Fibroblast of lung (primary cell): ENCODE results near the gene GTPBP6. TPM values are rescaled to one million over a fixed set of nuclear protein-coding genes. Genes with fewer than 3 reads are reported as not detected.

Source experiments
- DNase-seq, 2 donors: peaks; one replicate each; pipeline versions ENCODE4 v3.0.0 to v3.0.0-alpha.2; 2010; ENCODE audit warnings: low read depth in 2 of 2
- H2AFZ ChIP-seq: 2 replicates; pipeline ENCODE4 v1.5.1; 2012; ENCODE audit warnings: low read length, control low read depth, inconsistent platforms
- H3K27ac ChIP-seq: 2 replicates; pipeline ENCODE4 v1.5.1; 2011; ENCODE audit warnings: low read length, control low read depth; ENCODE audit not compliant: insufficient read depth
- H3K27me3 ChIP-seq: 2 replicates; pipeline ENCODE4 v1.5.1; 2011; ENCODE audit warnings: mild to moderate bottlenecking, low read length; ENCODE audit not compliant: control insufficient read depth, insufficient read depth
- H3K36me3 ChIP-seq: 2 replicates; pipeline ENCODE4 v1.5.1; 2011; ENCODE audit warnings: low read length; ENCODE audit not compliant: control insufficient read depth, insufficient read depth
- H3K4me1 ChIP-seq: 2 replicates; pipeline ENCODE4 v1.5.1; 2011; ENCODE audit warnings: low read length; ENCODE audit not compliant: control insufficient read depth, insufficient read depth; ENCODE audit errors: extremely low read depth
- H3K4me2 ChIP-seq: 2 replicates; pipeline ENCODE4 v1.5.1; 2011; ENCODE audit warnings: low read length, control low read depth; ENCODE audit not compliant: insufficient read depth; ENCODE audit errors: extremely low read depth
- H3K4me3 ChIP-seq, 4 experiments: fragments of 200-600 bp in 1 of 4; sonication (generic) in 1 of 4; replicated peaks in 1 of 4; 2 replicates each; pipeline ENCODE4 v1.5.1; 2011 to 2016; ENCODE audit warnings: low read length in 4 of 4, low read depth in 3 of 4, mild to moderate bottlenecking in 3 of 4, control low read depth in 2 of 4, inconsistent platforms in 1 of 4, mixed read lengths in 1 of 4; ENCODE audit not compliant: insufficient read depth in 1 of 4; ENCODE audit errors: control extremely low read depth in 1 of 4
- H3K79me2 ChIP-seq: 2 replicates; pipeline ENCODE4 v1.5.1; 2012; ENCODE audit warnings: mild to moderate bottlenecking, low read length, inconsistent platforms; ENCODE audit not compliant: control insufficient read depth, insufficient read depth
- H3K9ac ChIP-seq: 2 replicates; pipeline ENCODE4 v1.5.1; 2011; ENCODE audit warnings: mild to moderate bottlenecking, low read length, control low read depth; ENCODE audit not compliant: insufficient read depth
- H3K9me3 ChIP-seq: 2 replicates; pipeline ENCODE4 v1.5.1; 2012; ENCODE audit warnings: low read depth, low read length; ENCODE audit not compliant: control insufficient read depth, insufficient read depth
- H4K20me1 ChIP-seq: 2 replicates; pipeline ENCODE4 v1.5.1; 2011; ENCODE audit warnings: low read length; ENCODE audit not compliant: control insufficient read depth, insufficient read depth; ENCODE audit errors: extremely low read depth
- CTCF ChIP-seq, 2 donors: IDR thresholded peaks in 1 of 2; conservative IDR thresholded peaks in 1 of 2; 1 replicate in 1 of 2; 2 replicates in 1 of 2; pipeline ENCODE4 v1.5.1; 2011 to 2012; ENCODE audit warnings: low read length in 2 of 2, control low read depth in 1 of 2, inconsistent platforms in 1 of 2, low read depth in 1 of 2, mild to moderate bottlenecking in 1 of 2
- EZH2 ChIP-seq: IDR thresholded peaks from 2 replicates; pipeline ENCODE4 v1.5.1; 2012; ENCODE audit warnings: low read length, control low read depth, mild to moderate bottlenecking; ENCODE audit errors: missing control alignments
- polyA plus RNA-seq, 2 donors: library from polyadenylated mRNA; depleted of rRNA in 1 of 2; stranded (reverse) in 1 of 2; unstranded in 1 of 2; fragments of >200 nt; gene quantifications; 2 replicates each; pipeline ENCODE4 v1.2.1, GENCODE V29; 2011 to 2012; ENCODE audit warnings: missing spikeins in 1 of 2
- total RNA-seq: library from RNA; depleted of rRNA; stranded (reverse); fragments of >200 nt; gene quantifications from 2 replicates; pipeline ENCODE4 v1.2.1, GENCODE V29; 2014

GTPBP6 gene
- total and polyA plus RNA-seq, 2 donors (not counting 1 experiment from before 2014, with no cell fraction given), result 15.4 to 46.1 TPM

- H3K4me2 ChIP-seq, result no peak overlapping the region
- TF ChIP-seq CTCF (conservative IDR thresholded peaks at IDR 0.05 in 1 of 2, IDR thresholded peaks at IDR 0.05 in 1 of 2; ENCODE audit: low read depth in 1 of 2, low read length in 2 of 2) (no peak), EZH2 (no peak)
- H3K9me3 ChIP-seq, result no peaks in the 10 kb centered on the region
- H3K9ac ChIP-seq, result no peak overlapping the region
- H3K79me2 ChIP-seq, result no peaks in the 10 kb centered on the region
- no peaks in the 10 kb centered on the region for H3K27me3 ChIP-seq
- H3K4me3 ChIP-seq, result no peak overlapping the region
- H3K4me1 ChIP-seq, result peaks cover 2% of the 10 kb centered on the region
- no peak overlapping the region for H2AFZ ChIP-seq
- H3K36me3 ChIP-seq, result peaks cover 1% of the 10 kb centered on the region
- H3K27ac ChIP-seq, result no peak overlapping the region
- DNase-seq, result no peak
- H4K20me1 ChIP-seq, result no peaks in the 10 kb centered on the region
These were observed 13.9 kb upstream of the GTPBP6 start for GRCh38 chrX:332496-332860.

GRCh38 chrX:331825-332495, 13.4 kb upstream of the GTPBP6 start:
- peaks cover 1% of the 10 kb centered on the region for H3K36me3 ChIP-seq
- no peak overlapping the region for H3K27ac ChIP-seq
- no peak overlapping the region for H3K9ac ChIP-seq
- no peak overlapping the region for H3K4me3 ChIP-seq
- TF ChIP-seq EZH2 (no peak), CTCF (conservative IDR thresholded peaks at IDR 0.05 in 1 of 2, IDR thresholded peaks at IDR 0.05 in 1 of 2; ENCODE audit: low read depth in 1 of 2, low read length in 2 of 2) (no peak)
- no peak overlapping the region for H2AFZ ChIP-seq
- H3K4me2 ChIP-seq, result no peak overlapping the region
- H3K9me3 ChIP-seq, result no peaks in the 10 kb centered on the region
- DNase-seq, result no peak
- no peaks in the 10 kb centered on the region for H4K20me1 ChIP-seq
- no peaks in the 10 kb centered on the region for H3K79me2 ChIP-seq
- H3K4me1 ChIP-seq, result peaks cover 2% of the 10 kb centered on the region
- no peaks in the 10 kb centered on the region for H3K27me3 ChIP-seq

- peak overlapping the region; percentile 4 for H3K4me2 ChIP-seq
- TF ChIP-seq EZH2 (no peak), CTCF (conservative IDR thresholded peaks at IDR 0.05 in 1 of 2, IDR thresholded peaks at IDR 0.05 in 1 of 2; ENCODE audit: low read depth in 1 of 2, low read length in 2 of 2) (no peak)
- H3K27me3 ChIP-seq, result no peaks in the 10 kb centered on the region
- no peak overlapping the region for H3K9ac ChIP-seq
- H4K20me1 ChIP-seq, result no peaks in the 10 kb centered on the region
- H3K36me3 ChIP-seq, result peaks cover 1% of the 10 kb centered on the region
- H3K27ac ChIP-seq, result no peak overlapping the region
- H3K9me3 ChIP-seq, result no peaks in the 10 kb centered on the region
- no peak overlapping the region for H2AFZ ChIP-seq
- no peaks in the 10 kb centered on the region for H3K79me2 ChIP-seq
- H3K4me3 ChIP-seq, result peak overlapping the region in 1 of 4 experiments; percentile 17
- peaks cover 2% of the 10 kb centered on the region for H3K4me1 ChIP-seq
- peak; percentile 33 for DNase-seq
These were observed 12.7 kb upstream of the GTPBP6 start for GRCh38 chrX:331151-331824.
